Measurements from ENCODE around the gene ARID1B.

DNA sequence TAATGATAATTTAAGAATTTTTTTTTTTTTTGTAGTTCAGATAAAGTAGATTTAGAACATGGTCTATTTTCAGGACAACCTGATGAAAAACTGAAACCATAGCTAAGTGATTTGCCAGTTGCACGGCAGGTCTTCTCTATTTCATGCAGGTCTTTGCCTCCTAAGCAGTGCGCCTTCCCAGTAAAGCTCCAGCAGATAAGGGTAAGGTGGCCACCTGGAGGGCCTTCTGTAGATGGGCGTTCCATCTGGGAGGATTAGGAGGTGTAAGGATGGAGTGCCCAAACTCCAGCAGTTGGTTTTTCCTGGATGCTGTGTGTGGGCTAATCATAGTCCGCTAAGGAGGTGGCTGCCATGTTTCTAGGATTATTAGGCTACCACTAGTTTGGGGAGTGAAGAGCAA is 107.1 kb downstream of the ARID1B start:
- TF ChIP-seq KDM1A (IDR thresholded peaks at IDR 0.05) (no peak), GABPB1 (CRISPR knock-in tag; IDR thresholded peaks at IDR 0.05) (no peak), EZH2 (IDR thresholded peaks at IDR 0.05; ENCODE audit: borderline replicate concordance, low read depth, low read length) (no peak), RAD51 (IDR thresholded peaks at IDR 0.05; ENCODE audit: borderline replicate concordance, low read depth) (no peak), GABPA (tag; conservative IDR thresholded peaks at IDR 0.05; ENCODE audit: low read depth) (no peak), SMARCC2 (IDR thresholded peaks at IDR 0.05; ENCODE audit: low read depth) (no peak), ZNF57 (CRISPR knock-in tag; IDR thresholded peaks at IDR 0.05) (no peak)
- TF ChIP-seq, protein P1, sequence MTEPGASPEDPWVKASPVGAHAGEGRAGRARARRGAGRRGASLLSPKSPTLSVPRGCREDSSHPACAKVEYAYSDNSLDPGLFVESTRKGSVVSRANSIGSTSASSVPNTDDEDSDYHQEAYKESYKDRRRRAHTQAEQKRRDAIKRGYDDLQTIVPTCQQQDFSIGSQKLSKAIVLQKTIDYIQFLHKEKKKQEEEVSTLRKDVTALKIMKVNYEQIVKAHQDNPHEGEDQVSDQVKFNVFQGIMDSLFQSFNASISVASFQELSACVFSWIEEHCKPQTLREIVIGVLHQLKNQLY (CRISPR knock-in tag; conservative IDR thresholded peaks at IDR 0.05), result no peak
- TF ChIP-seq, protein P2, sequence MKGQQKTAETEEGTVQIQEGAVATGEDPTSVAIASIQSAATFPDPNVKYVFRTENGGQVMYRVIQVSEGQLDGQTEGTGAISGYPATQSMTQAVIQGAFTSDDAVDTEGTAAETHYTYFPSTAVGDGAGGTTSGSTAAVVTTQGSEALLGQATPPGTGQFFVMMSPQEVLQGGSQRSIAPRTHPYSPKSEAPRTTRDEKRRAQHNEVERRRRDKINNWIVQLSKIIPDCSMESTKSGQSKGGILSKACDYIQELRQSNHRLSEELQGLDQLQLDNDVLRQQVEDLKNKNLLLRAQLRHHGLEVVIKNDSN (CRISPR knock-in tag; IDR thresholded peaks at IDR 0.05), result no peak
- TF ChIP-seq, protein P3, sequence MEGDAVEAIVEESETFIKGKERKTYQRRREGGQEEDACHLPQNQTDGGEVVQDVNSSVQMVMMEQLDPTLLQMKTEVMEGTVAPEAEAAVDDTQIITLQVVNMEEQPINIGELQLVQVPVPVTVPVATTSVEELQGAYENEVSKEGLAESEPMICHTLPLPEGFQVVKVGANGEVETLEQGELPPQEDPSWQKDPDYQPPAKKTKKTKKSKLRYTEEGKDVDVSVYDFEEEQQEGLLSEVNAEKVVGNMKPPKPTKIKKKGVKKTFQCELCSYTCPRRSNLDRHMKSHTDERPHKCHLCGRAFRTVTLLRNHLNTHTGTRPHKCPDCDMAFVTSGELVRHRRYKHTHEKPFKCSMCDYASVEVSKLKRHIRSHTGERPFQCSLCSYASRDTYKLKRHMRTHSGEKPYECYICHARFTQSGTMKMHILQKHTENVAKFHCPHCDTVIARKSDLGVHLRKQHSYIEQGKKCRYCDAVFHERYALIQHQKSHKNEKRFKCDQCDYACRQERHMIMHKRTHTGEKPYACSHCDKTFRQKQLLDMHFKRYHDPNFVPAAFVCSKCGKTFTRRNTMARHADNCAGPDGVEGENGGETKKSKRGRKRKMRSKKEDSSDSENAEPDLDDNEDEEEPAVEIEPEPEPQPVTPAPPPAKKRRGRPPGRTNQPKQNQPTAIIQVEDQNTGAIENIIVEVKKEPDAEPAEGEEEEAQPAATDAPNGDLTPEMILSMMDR (IDR thresholded peaks at IDR 0.05 in 2 of 3, conservative IDR thresholded peaks at IDR 0.05 in 1 of 3; ENCODE audit: insufficient read depth in 2 of 3, low read depth in 1 of 3, low read length in 3 of 3), result peak in 1 of 3 experiments; percentile 26; a peak in 2 of 6 replicates
